AG09309 (cell line): ENCODE measurements around the gene KATNB1.

Source experiments
- DNase-seq: peaks from one replicate; pipeline ENCODE4 v3.0.0-alpha.2; 2010; ENCODE audit warnings: low read depth
- H3K4me3 ChIP-seq: 2 replicates; pipeline ENCODE4 v1.5.1; 2011; ENCODE audit warnings: mild to moderate bottlenecking, low read depth, low read length, moderate library complexity; ENCODE audit not compliant: control insufficient read depth
- TF ChIP-seq, protein P1 (sequence below): IDR thresholded peaks from 2 replicates; pipeline ENCODE4 v1.5.1; 2011; ENCODE audit warnings: mild to moderate bottlenecking, low read depth, low read length, inconsistent platforms; ENCODE audit not compliant: insufficient read depth, control insufficient read depth; ENCODE audit errors: missing control alignments

Gene KATNB1

DNA sequence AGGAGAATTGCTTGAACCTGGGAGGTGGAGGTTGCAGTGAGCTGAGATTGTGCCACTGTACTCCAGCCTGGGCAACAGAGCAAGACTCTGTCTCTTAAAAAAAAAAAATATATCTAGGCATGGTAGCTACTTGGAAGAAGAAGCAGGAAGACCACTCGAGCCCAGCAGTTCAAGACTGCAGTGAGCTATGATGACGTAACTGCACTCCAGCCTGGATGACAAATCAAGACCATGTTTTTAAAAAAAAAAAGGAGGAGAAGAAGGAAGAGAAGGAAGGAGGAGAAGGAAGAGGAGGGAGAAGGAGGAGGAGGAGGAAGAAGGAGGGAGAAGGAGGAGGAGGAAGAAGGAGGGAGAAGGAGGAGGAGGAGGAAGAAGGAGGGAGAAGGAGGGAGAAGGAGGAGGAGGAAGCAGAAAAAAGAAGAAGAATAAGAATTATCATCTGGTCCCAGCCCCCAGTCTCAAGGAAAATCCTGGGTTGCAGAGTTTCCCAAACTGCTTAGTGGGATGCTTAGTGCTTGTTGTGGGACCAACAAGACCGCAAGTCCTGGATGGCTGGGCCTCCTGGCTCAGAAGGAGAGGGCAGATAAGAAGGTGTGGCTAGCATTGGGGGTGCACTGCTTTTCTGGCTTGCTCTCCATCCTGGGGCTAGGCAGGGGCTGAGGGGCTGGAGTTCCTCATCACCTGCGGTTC, 44.6 kb upstream of the KATNB1 start:
- TF ChIP-seq, protein P1, sequence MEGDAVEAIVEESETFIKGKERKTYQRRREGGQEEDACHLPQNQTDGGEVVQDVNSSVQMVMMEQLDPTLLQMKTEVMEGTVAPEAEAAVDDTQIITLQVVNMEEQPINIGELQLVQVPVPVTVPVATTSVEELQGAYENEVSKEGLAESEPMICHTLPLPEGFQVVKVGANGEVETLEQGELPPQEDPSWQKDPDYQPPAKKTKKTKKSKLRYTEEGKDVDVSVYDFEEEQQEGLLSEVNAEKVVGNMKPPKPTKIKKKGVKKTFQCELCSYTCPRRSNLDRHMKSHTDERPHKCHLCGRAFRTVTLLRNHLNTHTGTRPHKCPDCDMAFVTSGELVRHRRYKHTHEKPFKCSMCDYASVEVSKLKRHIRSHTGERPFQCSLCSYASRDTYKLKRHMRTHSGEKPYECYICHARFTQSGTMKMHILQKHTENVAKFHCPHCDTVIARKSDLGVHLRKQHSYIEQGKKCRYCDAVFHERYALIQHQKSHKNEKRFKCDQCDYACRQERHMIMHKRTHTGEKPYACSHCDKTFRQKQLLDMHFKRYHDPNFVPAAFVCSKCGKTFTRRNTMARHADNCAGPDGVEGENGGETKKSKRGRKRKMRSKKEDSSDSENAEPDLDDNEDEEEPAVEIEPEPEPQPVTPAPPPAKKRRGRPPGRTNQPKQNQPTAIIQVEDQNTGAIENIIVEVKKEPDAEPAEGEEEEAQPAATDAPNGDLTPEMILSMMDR, result no peak
- no peak for DNase-seq

DNA sequence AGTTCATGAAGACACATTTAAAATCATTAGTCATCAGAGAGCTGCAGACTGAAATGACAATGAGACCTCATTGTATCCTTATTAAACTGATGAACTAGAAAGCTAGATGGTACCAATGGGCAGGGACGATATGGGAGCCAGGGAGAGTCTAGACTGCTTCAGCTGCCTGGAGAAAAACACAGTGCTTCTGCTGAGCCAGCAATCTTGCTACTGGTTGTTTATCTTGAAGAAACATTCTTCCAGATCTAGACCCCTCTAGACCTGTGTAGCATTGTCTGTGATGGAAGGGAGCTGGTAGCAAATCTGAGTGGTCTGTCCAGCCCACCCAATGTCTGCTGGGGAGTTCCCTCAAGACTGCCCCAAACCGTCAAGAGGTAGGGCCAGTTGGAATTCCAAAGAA, 42.9 kb upstream of the KATNB1 start:
- H3K4me3 ChIP-seq, result no peak overlapping the region
- no peak for DNase-seq
- TF ChIP-seq, protein P1, result no peak

More for the DNA sequence above, 44.6 kb upstream of the KATNB1 start:
- no peak overlapping the region for H3K4me3 ChIP-seq

DNA sequence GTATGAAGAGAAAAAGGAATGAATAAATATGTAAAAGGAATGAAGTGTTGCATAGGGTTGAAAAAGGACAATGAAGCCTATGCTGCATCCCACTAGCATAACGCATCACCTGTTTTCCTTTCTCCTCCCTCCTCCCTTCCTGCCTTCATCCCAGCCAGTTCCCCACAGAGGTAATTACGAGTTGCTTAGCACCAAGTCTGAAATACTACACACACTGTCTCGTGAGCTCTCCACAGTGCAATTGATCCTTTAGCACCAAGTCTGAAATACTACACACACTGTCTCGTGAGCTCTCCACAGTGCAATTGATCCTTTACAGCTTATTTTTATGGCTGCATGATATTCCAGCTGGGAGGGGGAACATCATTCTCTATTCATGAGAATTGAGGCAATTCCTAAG, 42.0 kb upstream of the KATNB1 start:
- DNase-seq, result no peak
- TF ChIP-seq, protein P1, result no peak
- H3K4me3 ChIP-seq, result no peak overlapping the region

DNA sequence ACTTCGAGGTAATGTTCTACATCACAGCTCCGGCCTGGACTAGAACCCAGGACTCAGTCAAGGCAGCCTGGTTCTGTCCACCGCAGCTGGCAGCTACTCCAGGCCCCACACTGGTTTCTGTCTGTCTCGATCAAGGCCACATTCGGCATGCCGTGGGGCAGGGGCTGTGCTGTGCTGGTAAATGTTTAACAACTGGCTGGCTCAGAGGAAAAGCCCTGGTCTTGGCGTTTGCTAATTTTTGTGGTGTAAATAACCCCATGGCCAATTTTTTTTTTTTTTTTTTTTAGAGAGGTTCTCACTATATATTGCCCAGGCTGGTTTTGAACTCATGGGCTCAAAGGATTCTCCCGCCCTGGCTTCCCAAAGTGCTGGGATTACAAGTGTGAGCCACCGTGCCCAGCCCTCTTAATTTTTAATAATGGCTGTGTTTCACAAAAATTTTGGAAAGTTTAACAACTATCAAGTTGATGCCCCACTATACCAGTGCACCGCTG, 41.3 kb upstream of the KATNB1 start:
- no peak for DNase-seq
- H3K4me3 ChIP-seq, result no peak overlapping the region
- TF ChIP-seq, protein P1, result no peak

DNA sequence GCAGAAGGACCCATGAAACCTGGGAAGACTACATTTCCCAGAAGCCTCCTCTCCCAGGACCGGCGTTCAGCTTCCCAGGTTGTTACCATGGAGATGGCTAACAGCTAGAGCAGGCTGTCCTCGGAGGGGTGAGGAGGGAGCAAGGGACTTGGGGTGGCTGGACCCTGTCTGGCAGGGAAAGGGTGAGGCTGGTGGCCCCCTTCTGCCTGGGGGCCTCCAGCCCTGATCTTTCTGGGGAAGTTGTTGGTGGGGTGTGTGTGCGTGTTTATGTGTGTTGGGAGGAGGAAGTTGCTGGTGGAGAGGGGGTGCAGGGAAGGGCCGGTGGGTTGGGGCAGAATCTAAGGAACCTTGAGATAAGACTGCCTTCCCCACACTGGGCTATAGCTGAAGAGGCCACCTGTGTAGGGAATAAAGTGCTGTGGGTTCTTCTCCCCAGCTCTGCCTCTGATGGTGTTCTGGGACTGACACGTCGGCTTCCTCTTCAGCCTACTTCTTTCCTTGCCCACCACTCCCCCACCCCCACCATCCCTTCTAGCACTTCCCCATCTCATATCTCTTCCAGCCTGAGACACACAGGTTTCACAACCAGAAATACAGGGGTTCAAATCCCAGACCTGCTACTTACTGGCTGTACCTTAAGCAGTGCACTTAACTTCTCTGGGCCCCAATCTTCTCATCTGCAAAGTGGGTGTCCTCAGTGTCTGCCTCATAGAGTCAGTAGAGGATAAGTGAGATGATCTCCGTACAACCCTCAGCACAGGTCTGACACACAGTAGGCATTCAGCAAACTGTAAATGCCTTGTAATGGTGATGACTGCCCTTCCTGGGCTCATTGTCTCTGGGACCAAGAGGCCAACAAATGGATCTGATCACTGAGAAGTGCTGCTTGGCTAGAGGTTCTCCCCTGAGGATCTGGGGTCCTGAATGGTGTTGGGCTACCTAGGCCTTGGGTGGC, 40.6 kb upstream of the KATNB1 start, which contains the start of gene DRC7:
DRC7 (plus strand) TSS at position 82 of the 955 bp plus-strand sequence. CDS start 3,144 bp downstream, outside the sequence.
- TF ChIP-seq, protein P1, result no peak
- DNase-seq, result no peak
- no peak within 1 kb of the TSS for H3K4me3 ChIP-seq

DNA sequence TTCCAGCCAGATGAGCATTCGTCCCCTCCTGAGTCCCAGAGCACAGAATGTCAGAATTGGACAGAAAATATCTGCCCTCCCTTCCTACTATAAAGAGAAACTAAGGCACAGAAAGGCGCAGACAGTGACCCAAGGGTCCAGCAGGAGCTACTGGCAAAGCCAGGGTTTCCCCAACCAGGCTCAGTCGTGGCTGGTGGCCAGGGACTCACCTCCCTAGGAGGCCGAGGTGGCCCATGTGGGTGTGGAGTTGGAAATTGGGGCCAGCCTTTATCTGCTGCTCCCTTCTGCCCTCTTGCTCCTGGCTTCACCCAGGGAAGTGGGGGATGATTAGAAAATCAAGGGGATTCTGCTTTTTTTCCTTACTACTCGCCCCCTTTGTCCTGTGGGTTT, 39.9 kb upstream of the KATNB1 start:
- no peak for DNase-seq
- H3K4me3 ChIP-seq, result no peak overlapping the region
- TF ChIP-seq, protein P1, result no peak
